ENCODE results near the gene NCAM1.

GRCh38 chr11:113023228-113023627 lies 62.0 kb downstream of the NCAM1 start:
- TF ChIP-seq FOXA1 (IDR thresholded peaks at IDR 0.05) = no peak
- no peak for TF ChIP-seq SP1 (IDR thresholded peaks at IDR 0.05)
- no peak for TF ChIP-seq SUZ12 (IDR thresholded peaks at IDR 0.05)
- no peak for TF ChIP-seq BHLHE40 (IDR thresholded peaks at IDR 0.05; ENCODE audit: borderline replicate concordance)
- TF ChIP-seq, protein P1, sequence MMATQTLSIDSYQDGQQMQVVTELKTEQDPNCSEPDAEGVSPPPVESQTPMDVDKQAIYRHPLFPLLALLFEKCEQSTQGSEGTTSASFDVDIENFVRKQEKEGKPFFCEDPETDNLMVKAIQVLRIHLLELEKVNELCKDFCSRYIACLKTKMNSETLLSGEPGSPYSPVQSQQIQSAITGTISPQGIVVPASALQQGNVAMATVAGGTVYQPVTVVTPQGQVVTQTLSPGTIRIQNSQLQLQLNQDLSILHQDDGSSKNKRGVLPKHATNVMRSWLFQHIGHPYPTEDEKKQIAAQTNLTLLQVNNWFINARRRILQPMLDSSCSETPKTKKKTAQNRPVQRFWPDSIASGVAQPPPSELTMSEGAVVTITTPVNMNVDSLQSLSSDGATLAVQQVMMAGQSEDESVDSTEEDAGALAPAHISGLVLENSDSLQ (IDR thresholded peaks at IDR 0.05) = no peak
- no peak for TF ChIP-seq LEF1 (IDR thresholded peaks at IDR 0.05; ENCODE audit: borderline replicate concordance)
- TF ChIP-seq NFRKB (IDR thresholded peaks at IDR 0.05) = no peak
- TF ChIP-seq L3MBTL2 (conservative IDR thresholded peaks at IDR 0.05) = no peak
- no peak for TF ChIP-seq ZNF384 (IDR thresholded peaks at IDR 0.05)
- TF ChIP-seq FOXM1 (IDR thresholded peaks at IDR 0.05; ENCODE audit: borderline replicate concordance) = no peak
- TF ChIP-seq FOXK2 (IDR thresholded peaks at IDR 0.05) = no peak
